HL-60/S4 treated with retinoic acid at 250 ng/mL for 4 days and 3 days (cell line): ENCODE results near the gene ARHGEF39.
"Not testable (repeated sequence)": the region's sequence is repeated elsewhere in the genome, so short reads cannot be mapped to it uniquely, and the experiment has no call there.

Experiments used
- in situ Hi-C: fragments of 300-500 bp; cut with MboI; formaldehyde crosslinking; loops from 2 replicates; pipeline ENCODE4 v1.7.0; 2022; ENCODE audit warnings: low sequenced_read_pairs

ARHGEF39 gene

DNA sequence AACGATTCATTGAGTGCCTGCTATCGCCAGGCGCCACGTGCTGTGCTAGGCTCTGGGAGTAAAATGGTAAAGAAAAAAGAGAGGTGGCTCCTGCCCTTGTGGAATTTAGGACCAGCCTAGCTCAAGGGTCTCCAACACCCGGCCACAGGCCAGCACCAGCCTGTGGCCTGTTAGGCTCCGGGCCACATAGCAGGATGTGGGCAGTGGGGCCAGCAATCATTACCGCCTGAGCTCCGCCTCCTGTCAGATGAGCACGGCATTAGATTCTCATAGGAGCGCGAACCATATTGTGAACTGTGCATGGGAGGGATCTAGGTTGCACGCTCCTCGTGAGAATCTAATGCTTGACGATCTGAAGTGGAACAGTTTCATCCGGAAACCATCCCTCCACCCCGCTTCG, 8.6 kb downstream of the ARHGEF39 start:
- in situ Hi-C loops, result no loop called here

DNA sequence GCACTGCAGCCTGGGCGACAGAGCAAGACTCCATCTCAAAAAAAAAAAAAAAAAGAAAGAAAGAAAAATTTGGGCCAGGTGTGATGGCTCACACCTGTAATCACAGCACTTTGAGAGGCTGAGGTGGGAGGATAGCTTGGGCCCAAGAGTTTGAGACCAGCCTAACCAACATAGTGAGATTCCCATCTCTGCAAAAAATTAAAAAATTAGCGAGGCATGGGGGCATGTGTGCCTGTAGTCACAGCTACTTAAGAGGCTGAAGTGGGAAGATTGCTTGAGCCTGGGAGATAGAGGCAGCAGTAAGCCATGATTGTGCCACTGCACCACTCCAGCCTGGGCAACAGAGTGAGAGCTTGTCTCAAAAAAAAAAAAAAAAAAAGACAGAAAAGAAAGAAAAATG, 11.4 kb downstream of the ARHGEF39 start:
- in situ Hi-C loops, result no loop called here

- in situ Hi-C loops, result no loop called here
Measured at GRCh38 chr9:35652829-35653209, 12.2 kb downstream of the ARHGEF39 start.

DNA sequence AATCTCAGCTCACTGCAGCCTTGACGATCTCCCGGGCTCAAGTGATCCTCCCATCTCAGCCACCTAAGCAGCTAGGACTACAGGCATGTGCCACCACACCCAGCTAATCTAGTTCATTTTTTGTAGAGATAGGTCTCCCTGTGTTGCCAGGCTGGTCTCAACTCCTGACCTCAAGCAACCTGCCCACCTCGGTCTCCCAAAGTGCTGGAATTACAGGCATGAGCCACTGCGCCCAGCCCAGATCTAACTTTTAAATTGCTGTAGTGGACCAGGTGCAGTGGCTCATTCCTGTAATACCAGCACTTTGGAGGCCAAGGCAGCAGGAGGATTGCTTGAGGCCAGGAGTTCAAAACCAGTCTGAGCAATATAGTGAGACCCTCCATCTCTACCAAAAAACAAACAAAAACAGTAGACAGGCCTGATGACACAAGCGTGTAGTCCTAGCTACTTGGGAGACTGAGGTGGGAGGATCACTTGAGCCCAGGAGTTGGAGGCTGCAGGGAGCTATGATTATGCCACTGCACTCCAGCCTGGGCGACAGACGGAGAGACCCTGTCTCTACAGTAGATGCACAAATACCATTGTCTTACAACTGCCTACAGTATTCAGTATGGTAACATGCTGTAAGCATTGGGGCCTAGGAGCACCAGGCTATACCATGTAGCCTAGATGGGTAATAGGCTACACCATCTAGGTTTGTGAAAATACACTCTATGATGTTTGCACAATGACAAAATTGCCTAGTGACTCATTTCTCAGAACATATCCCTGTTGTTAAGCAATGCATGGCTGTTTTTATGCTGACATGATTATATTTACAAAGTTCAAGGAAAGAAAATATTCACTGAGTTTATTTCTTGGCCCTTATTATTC, 12.8 kb downstream of the ARHGEF39 start:
- in situ Hi-C loops, result no loop called here

GRCh38 chr9:35650341-35651158, 14.4 kb downstream of the ARHGEF39 start, which contains the start of gene SIT1:
TSS of gene SIT1 (minus strand) at chr9:35650931. CDS start at chr9:35650853, 78 bp downstream.
- in situ Hi-C loops, result no loop called here

- in situ Hi-C loops, result no loop called here
Measured at GRCh38 chr9:35649431-35650340, 15.3 kb downstream of the ARHGEF39 start.

- in situ Hi-C loops, result no loop called here
Measured at GRCh38 chr9:35646533-35647265, 18.3 kb downstream of the ARHGEF39 start.

GRCh38 chr9:35646153-35646532, 18.9 kb downstream of the ARHGEF39 start:
- in situ Hi-C loops, result no loop called here

GRCh38 chr9:35645736-35646135, 19.3 kb downstream of the ARHGEF39 start:
- in situ Hi-C loops, result not testable (repeated sequence)

DNA sequence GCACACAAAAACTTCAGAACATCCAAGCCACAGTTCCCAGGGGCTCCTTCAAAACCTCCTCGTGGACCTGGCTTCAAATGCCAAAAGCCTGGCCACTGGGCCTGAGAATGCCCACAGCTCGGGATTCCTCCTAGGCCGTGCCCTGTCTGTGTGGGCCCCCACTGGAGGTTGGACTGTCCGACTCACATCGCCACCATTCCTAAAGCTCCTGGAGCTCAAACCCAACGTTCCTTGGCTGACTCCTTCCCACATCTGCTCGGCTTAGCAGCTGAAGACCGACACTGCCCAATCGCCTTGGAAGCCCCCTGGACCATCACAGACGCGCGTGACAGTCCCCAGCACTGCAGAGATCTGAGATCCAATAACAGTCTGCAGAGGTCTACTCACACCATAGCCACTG, 21.9 kb downstream of the ARHGEF39 start:
- in situ Hi-C loops, result no loop called here

- in situ Hi-C loops, result not testable (repeated sequence)
Measured at GRCh38 chr9:35641478-35641877, 23.5 kb downstream of the ARHGEF39 start.

- in situ Hi-C loops, result not testable (repeated sequence)
Measured at GRCh38 chr9:35640431-35640830, 24.6 kb downstream of the ARHGEF39 start.

- in situ Hi-C loops, result no loop called here
Measured at GRCh38 chr9:35639631-35640030, 25.4 kb downstream of the ARHGEF39 start.

- in situ Hi-C loops, result not testable (repeated sequence)
Measured at GRCh38 chr9:35639225-35639624, 25.8 kb downstream of the ARHGEF39 start.

GRCh38 chr9:35638751-35639150, 26.2 kb downstream of the ARHGEF39 start:
- in situ Hi-C loops, result not testable (repeated sequence)

- in situ Hi-C loops, result not testable (repeated sequence)
Measured at GRCh38 chr9:35637427-35637955, 27.5 kb downstream of the ARHGEF39 start.

DNA sequence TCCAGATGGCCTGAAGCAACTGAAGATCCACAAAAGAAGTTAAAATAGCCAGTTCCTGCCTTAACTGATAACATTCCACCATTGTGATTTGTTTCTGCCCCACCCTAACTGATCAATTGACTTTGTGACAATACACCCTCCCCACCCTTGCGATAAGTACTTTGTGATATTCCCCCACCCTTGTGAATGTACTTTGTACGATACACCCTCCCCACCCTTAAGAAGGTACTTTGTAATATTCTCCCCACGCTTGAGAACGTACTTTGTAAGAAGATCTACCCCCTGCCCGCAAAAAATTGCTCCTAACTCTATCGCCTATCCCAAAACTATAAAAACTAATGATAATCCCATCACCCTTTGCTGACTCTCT, 28.1 kb downstream of the ARHGEF39 start:
- in situ Hi-C loops, result not testable (repeated sequence)

- in situ Hi-C loops, result no loop called here
Measured at GRCh38 chr9:35636135-35636876, 28.7 kb downstream of the ARHGEF39 start.

DNA sequence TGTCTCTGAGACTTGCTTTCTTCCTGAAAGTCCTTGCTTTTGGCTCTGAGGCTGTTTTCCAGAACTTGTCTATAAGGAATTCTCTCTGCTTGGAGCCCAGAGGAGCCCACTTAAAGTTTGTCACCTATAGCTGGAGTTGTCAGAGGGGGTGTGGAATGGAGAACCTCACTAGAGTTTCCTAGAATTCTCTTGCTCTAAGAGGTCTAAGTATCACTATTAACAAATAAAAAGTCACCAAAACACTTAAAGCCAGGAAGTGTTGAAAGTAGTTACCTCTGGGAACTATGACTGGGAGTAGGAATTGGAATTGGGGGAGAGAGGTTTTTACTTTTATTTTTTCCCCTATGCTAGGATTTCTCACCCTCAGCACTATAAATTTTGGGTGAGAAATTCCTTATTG, 29.3 kb downstream of the ARHGEF39 start:
- in situ Hi-C loops, result no loop called here
